B cell (primary cell): Measurements from ENCODE around the gene HS6ST3. TPM values are rescaled to one million over a fixed set of nuclear protein-coding genes. Genes with fewer than 3 reads are reported as not detected.
"Not testable (repeated sequence)": the region's sequence is repeated elsewhere in the genome, so short reads cannot be mapped to it uniquely, and the experiment has no call there.

Source experiments
- ATAC-seq: fragments of 200-7000 bp; cut with Tn5 transposase; one replicate; pipeline ENCODE4 v1.10.0; 2021; ENCODE audit warnings: low read depth, mild to moderate bottlenecking, moderate number of reproducible peaks, moderate library complexity
- CTCF ChIA-PET: fragments of 350-600 bp; sonication (Branson Sonifier 250); formaldehyde crosslinking; loops from one replicate; lab custom pipeline; 2021; ENCODE audit warnings: antibody characterized with exemption, inconsistent platforms; lab: Charles Lee
- POLR2A ChIA-PET: fragments of 350-600 bp; sonication (Branson Sonifier 250); formaldehyde crosslinking; loops from one replicate; lab custom pipeline; 2021; ENCODE audit warnings: antibody characterized with exemption; lab: Charles Lee
- DNase-seq: peaks from one replicate; pipeline ENCODE4 v3.0.0; 2013
- H2AFZ ChIP-seq: 2 replicates; pipeline ENCODE4 v1.6.1; 2012; ENCODE audit warnings: mild to moderate bottlenecking, low read depth, low read length; ENCODE audit not compliant: insufficient read depth, poor library complexity, severe bottlenecking
- H3K27ac ChIP-seq, 2 donors: 1 replicate in 1 of 2; 2 replicates in 1 of 2; pipeline ENCODE4 v1.5.1; 2012 to 2013; ENCODE audit warnings: low read length in 2 of 2, mild to moderate bottlenecking in 2 of 2, moderate library complexity in 1 of 2
- H3K27me3 ChIP-seq, 4 experiments: fragments of 200-600 bp in 1 of 4; sonication (generic) in 1 of 4; replicated peaks in 1 of 4; 1 replicate in 2 of 4; 2 replicates in 2 of 4; pipeline versions ENCODE4 v1.6.1 to v1.7.0; 2013 to 2016; ENCODE audit warnings: low read length in 3 of 4, mild to moderate bottlenecking in 2 of 4, mixed read lengths in 1 of 4, moderate library complexity in 1 of 4; ENCODE audit not compliant: insufficient read depth in 4 of 4, control insufficient read depth in 3 of 4; ENCODE audit errors: control extremely low read depth in 1 of 4
- H3K36me3 ChIP-seq, 2 experiments: replicated peaks in 1 of 2; 1 replicate in 1 of 2; 2 replicates in 1 of 2; pipeline versions ENCODE4 v1.6.1 to v1.7.1; 2013; ENCODE audit warnings: low read length in 1 of 2; ENCODE audit not compliant: insufficient read depth in 2 of 2, control insufficient read depth in 1 of 2; ENCODE audit errors: control extremely low read depth in 1 of 2, extremely low read depth in 1 of 2
- H3K4me1 ChIP-seq, 2 donors: fragments of 200-600 bp in 1 of 2; sonication (generic) in 1 of 2; 1 replicate in 1 of 2; 2 replicates in 1 of 2; pipeline versions ENCODE4 v1.5.1 to v1.6.1; 2013 to 2017; ENCODE audit warnings: low read length in 2 of 2; ENCODE audit not compliant: control insufficient read depth in 2 of 2, insufficient read depth in 2 of 2
- H3K4me2 ChIP-seq: replicated peaks from 2 replicates; pipeline ENCODE3; 2012; ENCODE audit warnings: mild to moderate bottlenecking, low read depth, low read length; ENCODE audit not compliant: poor library complexity, severe bottlenecking
- H3K4me3 ChIP-seq, 5 experiments: fragments of 200-600 bp in 1 of 5; sonication (generic) in 1 of 5; 1 replicate in 3 of 5; 2 replicates in 2 of 5; pipeline versions ENCODE4 v1.5.1 to v1.7.0; 2011 to 2016; ENCODE audit warnings: low read length in 4 of 5, mild to moderate bottlenecking in 4 of 5, low read depth in 2 of 5, control low read depth in 1 of 5, moderate library complexity in 1 of 5; ENCODE audit not compliant: insufficient read depth in 1 of 5; ENCODE audit errors: control extremely low read depth in 1 of 5, extremely low read depth in 1 of 5
- H3K79me2 ChIP-seq: fragments of 200-600 bp; sonication (generic); one replicate; pipeline ENCODE4 v1.6.0; 2016; ENCODE audit warnings: low read length; ENCODE audit not compliant: control insufficient read depth, insufficient read depth
- H3K9ac ChIP-seq: fragments of 200-600 bp; sonication (generic); 2 replicates; pipeline ENCODE4 v1.6.1; 2017; ENCODE audit warnings: mild to moderate bottlenecking, low read length, moderate library complexity
- H3K9me3 ChIP-seq, 3 donors: one replicate each; pipeline versions ENCODE4 v1.6.1 to v1.7.1; 2013; ENCODE audit warnings: low read length in 2 of 3; ENCODE audit not compliant: control insufficient read depth in 2 of 3, insufficient read depth in 1 of 3; ENCODE audit errors: control extremely low read depth in 1 of 3
- H4K20me1 ChIP-seq: 2 replicates; pipeline ENCODE4 v1.6.0; 2012; ENCODE audit warnings: mild to moderate bottlenecking, low read length; ENCODE audit not compliant: insufficient read depth, control insufficient read depth, poor library complexity, severe bottlenecking
- H3K27ac Mint-ChIP-seq: one replicate; pipeline ENCODE4 v1.8.0; 2021; ENCODE audit warnings: mixed read lengths
- H3K27me3 Mint-ChIP-seq: one replicate; pipeline ENCODE4 v1.8.0; 2021; ENCODE audit warnings: mixed read lengths
- H3K4me1 Mint-ChIP-seq: one replicate; pipeline ENCODE4 v1.8.0; 2021; ENCODE audit warnings: mixed read lengths
- H3K4me3 Mint-ChIP-seq: one replicate; pipeline ENCODE4 v1.8.0; 2021; ENCODE audit warnings: mixed read lengths
- H3K9me3 Mint-ChIP-seq: one replicate; pipeline ENCODE4 v1.8.0; 2022; ENCODE audit warnings: mixed read lengths; ENCODE audit not compliant: insufficient read depth
- WGBS: methylation state at CpG from one replicate; pipeline ENCODE4 v1.1.5; 2013; ENCODE audit warnings: missing lambda C conversion rate; ENCODE audit not compliant: insufficient coverage; 5-methylcytosine and 5-hydroxymethylcytosine counted together
- intact Hi-C: fragments of 100-400 bp; cut with micrococcal nuclease; formaldehyde crosslinking; loops from one replicate; pipeline ENCODE4 v1.10.0; 2022
- polyA plus RNA-seq: library from polyadenylated mRNA; depleted of rRNA; stranded (reverse); fragments of >200 nt; gene quantifications from 2 replicates; pipeline ENCODE4 v1.2.3, GENCODE V29; 2012
- total RNA-seq, 2 donors: library from RNA; stranded (reverse); fragments of 120-200 nt in 1 of 2; gene quantifications; 1 replicate in 1 of 2; 2 replicates in 1 of 2; pipeline versions ENCODE4 v1.2.3 to v1.2.4, GENCODE V29; 2013 to 2022
- TF ChIP-seq, protein P1 (sequence below): fragments of 200-600 bp; IDR thresholded peaks from one replicate; pipeline ENCODE4 v1.8.0; 2022; ENCODE audit warnings: antibody characterized with exemption, mild to moderate bottlenecking

Gene HS6ST3
- total and polyA plus RNA-seq, 2 donors (not counting 1 experiment from before 2014, with no cell fraction given), result not detected

DNA sequence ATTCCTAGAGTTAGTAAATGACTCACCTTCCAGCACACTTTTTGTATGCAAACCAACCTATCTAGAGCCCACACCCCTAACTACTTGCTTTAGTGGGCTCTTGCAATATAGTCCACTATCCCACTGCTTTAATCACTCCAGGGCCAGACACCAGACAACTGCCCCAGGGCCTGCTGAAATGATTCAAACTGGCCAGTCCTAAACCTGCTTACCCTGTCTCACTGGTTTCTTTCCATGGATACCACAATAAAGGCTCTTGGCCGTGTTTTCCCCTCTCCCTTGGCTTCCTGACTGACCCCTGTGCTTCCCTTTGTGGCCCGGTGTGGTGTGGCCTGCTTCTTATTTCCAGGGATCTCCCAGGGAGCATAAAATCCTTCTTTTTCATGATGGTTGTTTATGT is 14.6 kb downstream of the HS6ST3 start:
- Histone ChIP-seq H3K9me3 (peaks cover 0 to 5% (median 3%) of the 10 kb centered on the region in 3 donors), H4K20me1 (no peaks in the 10 kb centered on the region), H2AFZ (no peak overlapping the region), H3K4me2 (no peak overlapping the region), H3K79me2 (no peaks in the 10 kb centered on the region), H3K27ac (no peak overlapping the region), H3K4me3 (no peak overlapping the region), H3K4me1 (no peaks in the 10 kb centered on the region), H3K9ac (no peak overlapping the region), H3K36me3 (no peaks in the 10 kb centered on the region), H3K27me3 (no peaks in the 10 kb centered on the region)
- 29% methylated on average over 1 of the region's 2 CpGs for WGBS
- H3K4me3 Mint-ChIP-seq, result no peak overlapping the region
- TF ChIP-seq, protein P1, sequence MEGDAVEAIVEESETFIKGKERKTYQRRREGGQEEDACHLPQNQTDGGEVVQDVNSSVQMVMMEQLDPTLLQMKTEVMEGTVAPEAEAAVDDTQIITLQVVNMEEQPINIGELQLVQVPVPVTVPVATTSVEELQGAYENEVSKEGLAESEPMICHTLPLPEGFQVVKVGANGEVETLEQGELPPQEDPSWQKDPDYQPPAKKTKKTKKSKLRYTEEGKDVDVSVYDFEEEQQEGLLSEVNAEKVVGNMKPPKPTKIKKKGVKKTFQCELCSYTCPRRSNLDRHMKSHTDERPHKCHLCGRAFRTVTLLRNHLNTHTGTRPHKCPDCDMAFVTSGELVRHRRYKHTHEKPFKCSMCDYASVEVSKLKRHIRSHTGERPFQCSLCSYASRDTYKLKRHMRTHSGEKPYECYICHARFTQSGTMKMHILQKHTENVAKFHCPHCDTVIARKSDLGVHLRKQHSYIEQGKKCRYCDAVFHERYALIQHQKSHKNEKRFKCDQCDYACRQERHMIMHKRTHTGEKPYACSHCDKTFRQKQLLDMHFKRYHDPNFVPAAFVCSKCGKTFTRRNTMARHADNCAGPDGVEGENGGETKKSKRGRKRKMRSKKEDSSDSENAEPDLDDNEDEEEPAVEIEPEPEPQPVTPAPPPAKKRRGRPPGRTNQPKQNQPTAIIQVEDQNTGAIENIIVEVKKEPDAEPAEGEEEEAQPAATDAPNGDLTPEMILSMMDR, result no peak
- DNase-seq (no peak), ATAC-seq (no peak)
- ChIA-PET POLR2A (no interaction called here), CTCF (no interaction called here)
- H3K27ac Mint-ChIP-seq, result no peak overlapping the region
- peaks cover 5% of the 10 kb centered on the region for H3K27me3 Mint-ChIP-seq
- intact Hi-C loops, result no loop called here
- H3K9me3 Mint-ChIP-seq, result peaks cover 5% of the 10 kb centered on the region
- H3K4me1 Mint-ChIP-seq, result no peaks in the 10 kb centered on the region

- H3K4me2 ChIP-seq, intact Hi-C loops, H3K79me2 ChIP-seq, H3K27me3 Mint-ChIP-seq, CTCF ChIA-PET, DNase-seq, H3K4me3 Mint-ChIP-seq, H3K9me3 Mint-ChIP-seq, H3K27ac ChIP-seq, H3K4me1 Mint-ChIP-seq, POLR2A ChIA-PET, H3K9me3 ChIP-seq, H4K20me1 ChIP-seq, ATAC-seq, H2AFZ ChIP-seq, H3K4me1 ChIP-seq, H3K27me3 ChIP-seq, H3K36me3 ChIP-seq, H3K27ac Mint-ChIP-seq, H3K4me3 ChIP-seq, H3K9ac ChIP-seq: not testable (repeated sequence)
- 98% methylated on average over 5 of the region's 8 CpGs for WGBS
Measured at GRCh38 chr13:96108072-96108471, 18.2 kb downstream of the HS6ST3 start.
